Progenitor cell of endocrine pancreas (in vitro differentiated cells): ENCODE measurements around the gene SEZ6L. TPM values are rescaled to one million over a fixed set of nuclear protein-coding genes. Genes with fewer than 3 reads are reported as not detected.

Experiments
- DNase-seq: peaks from one replicate; pipeline ENCODE4 v3.0.0; 2021; ENCODE audit warnings: low spot score; ENCODE audit not compliant: unreplicated experiment
- H3K27ac Mint-ChIP-seq: 2 replicates; pipeline ENCODE4 v1.8.0; 2021; ENCODE audit warnings: mild to moderate bottlenecking, moderate library complexity, mixed read lengths
- H3K27me3 Mint-ChIP-seq: 2 replicates; pipeline ENCODE4 v1.8.0; 2021; ENCODE audit warnings: mixed read lengths
- H3K36me3 Mint-ChIP-seq: 2 replicates; pipeline ENCODE4 v1.8.0; 2022; ENCODE audit warnings: mixed read lengths; ENCODE audit not compliant: insufficient read depth
- H3K4me1 Mint-ChIP-seq: 2 replicates; pipeline ENCODE4 v1.8.0; 2021; ENCODE audit warnings: low read depth, mixed read lengths
- H3K4me3 Mint-ChIP-seq: 2 replicates; pipeline ENCODE4 v1.8.0; 2021; ENCODE audit warnings: low read depth, mild to moderate bottlenecking, moderate library complexity, mixed read lengths
- H3K9me3 Mint-ChIP-seq: 2 replicates; pipeline ENCODE4 v1.8.0; 2021; ENCODE audit warnings: low read depth, mixed read lengths
- total RNA-seq: library from RNA; stranded (reverse); gene quantifications from 2 replicates; pipeline ENCODE4 v1.2.1, GENCODE V29; 2021
- TF ChIP-seq, protein P1 (sequence below): fragments of 200-600 bp; sonication (generic); IDR thresholded peaks from one replicate; pipeline ENCODE4 v1.5.0; 2021; ENCODE audit warnings: antibody characterized with exemption, mild to moderate bottlenecking; ENCODE audit not compliant: unreplicated experiment

SEZ6L gene
- total RNA-seq, 1 donor from 2014 or later, result 26.2 TPM

GRCh38 chr22:26324150-26324549, 154.9 kb downstream of the SEZ6L start:
- peaks cover 7% of the 10 kb centered on the region for H3K27me3 Mint-ChIP-seq
- H3K4me1 Mint-ChIP-seq, result no peaks in the 10 kb centered on the region
- H3K9me3 Mint-ChIP-seq, result no peaks in the 10 kb centered on the region
- no peak overlapping the region for H3K4me3 Mint-ChIP-seq
- H3K36me3 Mint-ChIP-seq, result no peaks in the 10 kb centered on the region
- TF ChIP-seq, protein P1, sequence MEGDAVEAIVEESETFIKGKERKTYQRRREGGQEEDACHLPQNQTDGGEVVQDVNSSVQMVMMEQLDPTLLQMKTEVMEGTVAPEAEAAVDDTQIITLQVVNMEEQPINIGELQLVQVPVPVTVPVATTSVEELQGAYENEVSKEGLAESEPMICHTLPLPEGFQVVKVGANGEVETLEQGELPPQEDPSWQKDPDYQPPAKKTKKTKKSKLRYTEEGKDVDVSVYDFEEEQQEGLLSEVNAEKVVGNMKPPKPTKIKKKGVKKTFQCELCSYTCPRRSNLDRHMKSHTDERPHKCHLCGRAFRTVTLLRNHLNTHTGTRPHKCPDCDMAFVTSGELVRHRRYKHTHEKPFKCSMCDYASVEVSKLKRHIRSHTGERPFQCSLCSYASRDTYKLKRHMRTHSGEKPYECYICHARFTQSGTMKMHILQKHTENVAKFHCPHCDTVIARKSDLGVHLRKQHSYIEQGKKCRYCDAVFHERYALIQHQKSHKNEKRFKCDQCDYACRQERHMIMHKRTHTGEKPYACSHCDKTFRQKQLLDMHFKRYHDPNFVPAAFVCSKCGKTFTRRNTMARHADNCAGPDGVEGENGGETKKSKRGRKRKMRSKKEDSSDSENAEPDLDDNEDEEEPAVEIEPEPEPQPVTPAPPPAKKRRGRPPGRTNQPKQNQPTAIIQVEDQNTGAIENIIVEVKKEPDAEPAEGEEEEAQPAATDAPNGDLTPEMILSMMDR, result no peak
- H3K27ac Mint-ChIP-seq, result no peak overlapping the region
- DNase-seq, result no peak

GRCh38 chr22:26325641-26326040, 156.4 kb downstream of the SEZ6L start:
- no peaks in the 10 kb centered on the region for H3K4me1 Mint-ChIP-seq
- TF ChIP-seq, protein P1, result no peak
- H3K9me3 Mint-ChIP-seq, result no peaks in the 10 kb centered on the region
- no peak overlapping the region for H3K4me3 Mint-ChIP-seq
- H3K27me3 Mint-ChIP-seq, result peaks cover 4% of the 10 kb centered on the region
- no peak overlapping the region for H3K27ac Mint-ChIP-seq
- DNase-seq, result no peak
- no peaks in the 10 kb centered on the region for H3K36me3 Mint-ChIP-seq

DNA sequence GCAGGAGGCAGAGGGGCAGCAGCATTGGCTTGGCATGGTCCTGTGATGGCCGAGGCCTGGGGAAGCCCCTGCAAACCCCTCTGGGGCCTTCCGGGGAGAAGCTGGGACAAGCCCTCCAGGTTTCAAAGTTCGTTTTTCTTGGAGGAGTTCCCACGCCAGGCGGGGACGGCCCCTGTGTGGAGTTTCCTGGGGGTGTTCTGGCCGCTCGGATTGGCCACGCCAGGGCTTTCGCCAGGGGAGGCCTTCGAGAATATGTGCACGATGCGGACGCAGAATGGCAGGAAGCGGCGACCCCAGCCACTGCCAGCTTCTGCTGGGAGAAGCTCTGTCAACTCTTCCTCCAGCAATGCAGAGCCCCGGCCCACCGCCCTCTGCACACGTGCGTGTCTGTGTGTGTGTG, 157.5 kb downstream of the SEZ6L start:
- Mint-ChIP-seq H3K27ac (no peak overlapping the region), H3K9me3 (no peaks in the 10 kb centered on the region), H3K27me3 (peaks cover 4% of the 10 kb centered on the region), H3K4me3 (no peak overlapping the region), H3K36me3 (no peaks in the 10 kb centered on the region), H3K4me1 (no peaks in the 10 kb centered on the region)
- DNase-seq, result no peak
- TF ChIP-seq, protein P1, result no peak

DNA sequence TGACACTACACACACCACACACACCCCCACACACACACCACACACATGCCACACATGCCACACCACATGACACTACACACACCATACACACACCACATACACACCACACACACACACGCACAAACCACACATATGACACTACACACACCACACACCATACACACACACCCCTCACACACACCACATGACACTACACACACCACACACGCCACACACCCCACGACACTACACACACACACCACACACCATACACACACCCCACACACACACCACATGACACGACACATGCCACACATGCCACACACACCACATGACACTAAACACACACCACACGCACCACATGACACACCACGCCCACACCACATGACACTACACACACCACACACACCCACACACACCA, 158.0 kb downstream of the SEZ6L start:
- H3K27ac Mint-ChIP-seq, result peak overlapping the region; percentile 42
- H3K27me3 Mint-ChIP-seq, result peaks cover 4% of the 10 kb centered on the region

GRCh38 chr22:26328221-26328620, 159.0 kb downstream of the SEZ6L start:
- TF ChIP-seq, protein P1, result no peak
- H3K4me3 Mint-ChIP-seq, result no peak overlapping the region
- H3K9me3 Mint-ChIP-seq, result no peaks in the 10 kb centered on the region
- no peaks in the 10 kb centered on the region for H3K36me3 Mint-ChIP-seq
- peaks cover 8% of the 10 kb centered on the region for H3K27me3 Mint-ChIP-seq
- no peak for DNase-seq
- no peaks in the 10 kb centered on the region for H3K4me1 Mint-ChIP-seq
- no peak overlapping the region for H3K27ac Mint-ChIP-seq

More for the DNA sequence above, 158.0 kb downstream of the SEZ6L start:
- H3K9me3 Mint-ChIP-seq, result no peaks in the 10 kb centered on the region
- DNase-seq, result no peak
- H3K36me3 Mint-ChIP-seq, result no peaks in the 10 kb centered on the region
- no peaks in the 10 kb centered on the region for H3K4me1 Mint-ChIP-seq
- no peak overlapping the region for H3K4me3 Mint-ChIP-seq
- TF ChIP-seq, protein P1, result no peak
